UCSD-AML1 (cell line): ENCODE results near the gene KRT16.
"Not testable (repeated sequence)": the region's sequence is repeated elsewhere in the genome, so short reads cannot be mapped to it uniquely, and the experiment has no call there.

Experiments
- DNase-seq: peaks from one replicate; lab custom pipeline; 2025; ENCODE audit not compliant: unreplicated experiment; lab: John Stamatoyannopoulos, UW

Gene KRT16

GRCh38 chr17:41617136-41617535 lies 4.6 kb upstream of the KRT16 start:
- no peak for DNase-seq

GRCh38 chr17:41616486-41616885 lies 3.9 kb upstream of the KRT16 start:
- DNase-seq: not testable (repeated sequence)

- no peak for DNase-seq
Observed at GRCh38 chr17:41615454-41615853, 2.9 kb upstream of the KRT16 start.

GRCh38 chr17:41614767-41615166 lies 2.2 kb upstream of the KRT16 start:
- not testable (repeated sequence) for DNase-seq

GRCh38 chr17:41614098-41614497 lies 1.5 kb upstream of the KRT16 start:
- DNase-seq: no peak

GRCh38 chr17:41613277-41614082 lies 913 bp upstream of the KRT16 start:
- DNase-seq: no peak

GRCh38 chr17:41610965-41611640 lies 1.5 kb downstream of the KRT16 start:
- DNase-seq: no peak

GRCh38 chr17:41610061-41610517 lies 2.5 kb downstream of the KRT16 start:
- DNase-seq: peak; percentile 32

GRCh38 chr17:41606930-41607329 lies 5.6 kb downstream of the KRT16 start:
- DNase-seq: not testable (repeated sequence)

- no peak for DNase-seq
Observed at GRCh38 chr17:41602524-41602923, 10.0 kb downstream of the KRT16 start.

- DNase-seq: no peak
Observed at GRCh38 chr17:41600318-41600717, 12.2 kb downstream of the KRT16 start.

- no peak for DNase-seq
Observed at GRCh38 chr17:41599680-41600079, 12.9 kb downstream of the KRT16 start.

- DNase-seq: no peak
Observed at GRCh38 chr17:41595585-41595984, 17.0 kb downstream of the KRT16 start.

- no peak for DNase-seq
Observed at GRCh38 chr17:41594363-41594915, 18.1 kb downstream of the KRT16 start.

GRCh38 chr17:41593306-41593981 lies 19.1 kb downstream of the KRT16 start:
- no peak for DNase-seq

GRCh38 chr17:41592601-41593305 lies 19.8 kb downstream of the KRT16 start:
- DNase-seq: no peak

- DNase-seq: no peak
Observed at GRCh38 chr17:41589301-41589700, 23.3 kb downstream of the KRT16 start.

GRCh38 chr17:41588126-41588810 lies 24.3 kb downstream of the KRT16 start:
- DNase-seq: no peak

GRCh38 chr17:41586863-41587495 lies 25.6 kb downstream of the KRT16 start, which contains the start of gene KRT14:
KRT14 (minus strand) TSS chr17:41586895; CDS start chr17:41586834, 61 bp downstream.
- DNase-seq: no peak
